Stomach smooth muscle (tissue), 2 donors: ENCODE measurements around the gene ELFN2.

Experiments used
- H3K27ac ChIP-seq: one replicate; pipeline ENCODE4 v1.7.0; 2013; ENCODE audit warnings: mild to moderate bottlenecking, low read length, inconsistent platforms
- H3K27me3 ChIP-seq, 2 donors: one replicate each; pipeline ENCODE4 v1.7.0; 2013; ENCODE audit warnings: low read length in 2 of 2; ENCODE audit not compliant: insufficient read depth in 2 of 2, control insufficient read depth in 1 of 2
- H3K36me3 ChIP-seq, 2 donors: one replicate each; pipeline ENCODE4 v1.7.0; 2013; ENCODE audit warnings: low read length in 2 of 2; ENCODE audit not compliant: control insufficient read depth in 2 of 2, insufficient read depth in 2 of 2
- H3K4me1 ChIP-seq: one replicate; pipeline ENCODE4 v1.7.0; 2013; ENCODE audit warnings: low read length; ENCODE audit not compliant: control insufficient read depth, insufficient read depth
- H3K4me3 ChIP-seq, 2 donors: one replicate each; pipeline ENCODE4 v1.7.0; 2013; ENCODE audit warnings: low read length in 2 of 2
- H3K9ac ChIP-seq, 2 donors: one replicate each; pipeline ENCODE4 v1.7.0; 2013; ENCODE audit warnings: low read length in 2 of 2, mild to moderate bottlenecking in 1 of 2
- H3K9me3 ChIP-seq, 2 donors: one replicate each; pipeline ENCODE4 v1.7.0; 2013; ENCODE audit warnings: low read length in 2 of 2; ENCODE audit not compliant: control insufficient read depth in 2 of 2
- donor health status: healthy.
- donor health status: Pancreatic carcinoma.

ELFN2 gene

DNA sequence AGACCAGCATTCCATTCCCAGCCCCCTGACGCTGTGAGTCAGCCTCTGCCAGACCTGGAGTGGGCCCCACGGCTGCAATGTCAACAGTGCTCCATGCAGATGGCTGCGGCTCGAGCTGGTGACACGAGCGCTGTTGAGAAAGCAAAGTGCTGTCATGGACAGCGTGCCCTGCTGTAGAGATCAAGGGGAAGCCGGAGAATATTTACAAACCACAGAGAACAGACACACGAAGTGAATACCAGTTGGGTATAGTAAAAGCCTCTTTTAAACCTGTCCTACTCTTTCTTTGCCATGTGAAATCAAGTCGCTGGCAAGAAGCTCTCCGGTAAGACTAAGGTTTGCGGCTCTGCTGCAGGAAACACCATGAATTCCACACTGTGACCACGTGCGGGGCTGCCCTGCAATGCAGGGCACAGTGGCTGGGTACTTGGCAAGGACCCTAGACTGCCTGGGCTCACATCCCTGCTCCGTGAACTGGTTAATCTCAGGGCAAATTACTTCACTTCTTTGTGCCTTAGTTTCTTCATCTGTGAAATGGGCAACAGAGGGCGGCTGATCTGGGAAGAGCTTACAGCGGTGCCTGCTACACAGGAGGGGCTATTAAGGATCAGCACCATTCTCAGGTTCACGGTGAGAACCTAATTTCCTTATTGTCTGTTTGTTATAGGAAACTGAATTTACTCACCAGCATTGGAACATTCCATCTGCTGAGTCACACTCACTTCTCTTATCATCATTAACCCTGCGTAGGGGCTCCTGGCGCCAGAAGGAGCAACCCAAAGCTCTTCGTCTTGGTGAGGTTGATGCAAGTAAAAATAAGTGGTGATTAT, 27.8 kb upstream of the ELFN2 start:
- H3K36me3 ChIP-seq = no peaks in the 10 kb centered on the region
- H3K9ac ChIP-seq = no peak overlapping the region
- peaks cover 7% of the 10 kb centered on the region in 2 donors for H3K9me3 ChIP-seq
- peaks cover 24 to 32% of the 10 kb centered on the region in 2 donors for H3K27me3 ChIP-seq
- H3K4me3 ChIP-seq = no peak overlapping the region
- no peak overlapping the region for H3K27ac ChIP-seq
- H3K4me1 ChIP-seq = no peaks in the 10 kb centered on the region

GRCh38 chr22:37453696-37454095, 26.4 kb upstream of the ELFN2 start:
- Histone ChIP-seq H3K9me3 (peaks cover 7% of the 10 kb centered on the region in 2 donors), H3K27ac (no peak overlapping the region), H3K36me3 (no peaks in the 10 kb centered on the region), H3K4me3 (no peak overlapping the region), H3K9ac (no peak overlapping the region), H3K4me1 (no peaks in the 10 kb centered on the region), H3K27me3 (peaks cover 20 to 37% of the 10 kb centered on the region in 2 donors)

DNA sequence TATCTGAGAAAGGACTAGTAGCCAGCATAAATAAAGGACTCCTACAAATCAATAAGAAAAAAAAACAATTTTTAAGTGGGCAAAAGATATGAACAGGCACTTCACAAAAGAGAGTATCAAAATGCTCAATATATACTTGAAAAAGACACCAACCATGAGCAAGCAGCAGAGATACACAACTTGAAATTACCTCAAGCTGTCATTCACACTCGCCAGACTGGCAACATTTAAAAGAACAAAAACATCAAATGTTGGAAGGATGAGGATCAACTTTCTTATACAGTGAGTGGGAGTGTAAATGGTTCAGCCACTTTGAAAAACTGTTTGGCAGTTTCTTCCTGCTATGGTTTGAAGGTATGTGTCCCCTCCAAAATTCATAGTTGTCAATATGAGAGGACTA, 23.9 kb upstream of the ELFN2 start:
- Histone ChIP-seq H3K36me3 (no peaks in the 10 kb centered on the region), H3K4me3 (no peak overlapping the region), H3K27me3 (peaks cover 18 to 23% of the 10 kb centered on the region in 2 donors), H3K27ac (no peak overlapping the region), H3K4me1 (no peaks in the 10 kb centered on the region), H3K9ac (no peak overlapping the region), H3K9me3 (peaks cover 7% of the 10 kb centered on the region in 2 donors)

- H3K36me3 ChIP-seq = no peaks in the 10 kb centered on the region
- no peak overlapping the region for H3K9ac ChIP-seq
- peaks cover 14 to 16% of the 10 kb centered on the region in 2 donors for H3K27me3 ChIP-seq
- H3K27ac ChIP-seq = no peak overlapping the region
- H3K4me3 ChIP-seq = no peak overlapping the region
- no peaks in the 10 kb centered on the region for H3K4me1 ChIP-seq
- H3K9me3 ChIP-seq = peaks cover 7% of the 10 kb centered on the region in 2 donors
These were observed 22.2 kb upstream of the ELFN2 start for GRCh38 chr22:37449331-37450001.

DNA sequence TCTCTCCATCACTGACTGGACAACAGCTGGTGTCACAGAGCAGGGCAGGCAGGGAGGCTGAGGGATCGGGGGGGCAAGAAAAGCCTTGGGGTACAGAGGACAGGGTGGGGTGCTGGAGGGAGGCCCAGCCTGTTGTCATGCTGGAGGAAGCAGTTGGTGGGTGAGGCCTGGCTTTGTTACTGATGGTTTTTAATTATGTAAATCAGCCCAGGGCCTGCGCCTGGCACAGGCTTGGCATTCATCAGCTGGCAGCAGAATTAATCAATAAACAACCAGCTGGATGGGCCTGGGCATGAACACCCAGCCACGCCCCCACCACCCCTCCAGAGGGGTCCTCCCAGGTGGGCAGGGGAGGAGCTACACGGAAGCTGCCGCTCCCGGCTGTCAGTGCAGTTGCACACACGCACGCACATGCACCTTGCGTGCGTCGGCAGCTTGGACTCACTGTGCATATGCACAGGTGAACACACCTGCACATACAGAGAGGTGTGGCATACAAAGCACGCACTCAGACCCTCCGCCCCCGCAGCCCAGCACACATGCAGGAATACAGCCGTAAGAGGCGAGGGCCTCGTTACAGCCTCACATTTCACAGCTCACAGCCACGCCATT, 21.3 kb upstream of the ELFN2 start:
- no peak overlapping the region for H3K9ac ChIP-seq
- H3K27ac ChIP-seq = no peak overlapping the region
- H3K27me3 ChIP-seq = peaks cover 11 to 17% of the 10 kb centered on the region in 2 donors
- peaks cover 7% of the 10 kb centered on the region in 2 donors for H3K9me3 ChIP-seq
- no peaks in the 10 kb centered on the region for H3K4me1 ChIP-seq
- no peaks in the 10 kb centered on the region for H3K36me3 ChIP-seq
- H3K4me3 ChIP-seq = no peak overlapping the region

DNA sequence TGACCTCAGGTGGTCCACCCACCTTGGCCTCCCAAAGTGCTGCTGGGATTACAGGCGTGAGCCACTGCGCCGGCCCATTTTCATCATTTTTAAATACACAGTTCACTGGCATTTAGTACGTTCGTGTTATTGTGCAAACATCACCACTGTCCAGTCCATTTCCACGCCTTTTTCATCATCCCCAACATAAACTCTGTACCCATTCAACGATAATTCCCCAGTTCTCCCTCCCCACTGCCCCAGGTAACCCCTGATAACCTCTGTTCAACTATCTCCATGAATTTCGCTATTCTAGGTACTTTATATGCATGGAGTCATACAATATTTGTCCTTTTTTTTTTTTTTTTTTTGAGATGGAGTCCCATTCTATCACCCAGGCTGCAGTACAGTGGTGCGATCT, 18.2 kb upstream of the ELFN2 start:
- Histone ChIP-seq H3K27me3 (peaks cover 16 to 20% of the 10 kb centered on the region in 2 donors), H3K27ac (no peak overlapping the region), H3K9me3 (peaks cover 9% of the 10 kb centered on the region in 2 donors), H3K4me1 (no peaks in the 10 kb centered on the region), H3K36me3 (no peaks in the 10 kb centered on the region), H3K4me3 (no peak overlapping the region), H3K9ac (no peak overlapping the region)

DNA sequence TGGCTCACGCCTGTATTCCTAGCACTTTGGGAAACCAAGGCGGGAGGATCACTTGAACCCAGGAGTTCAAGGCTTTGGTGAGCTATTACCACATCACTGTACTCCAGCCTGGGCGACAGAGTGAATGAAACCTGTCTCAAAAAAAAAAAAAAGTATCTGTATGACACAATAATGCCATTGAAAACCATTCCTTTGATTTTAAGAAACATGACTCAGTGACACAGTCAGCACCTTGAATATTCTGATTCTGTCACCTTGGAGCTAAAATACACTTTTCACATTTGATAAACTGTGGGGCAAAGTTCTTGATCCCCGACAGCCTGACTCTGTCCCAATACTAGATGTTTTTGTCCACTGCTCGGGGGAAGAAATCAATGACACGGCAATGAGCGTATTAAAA, 16.7 kb upstream of the ELFN2 start:
- no peak overlapping the region for H3K4me3 ChIP-seq
- H3K9me3 ChIP-seq = peaks cover 9% of the 10 kb centered on the region in 2 donors
- no peak overlapping the region for H3K27ac ChIP-seq
- no peak overlapping the region for H3K9ac ChIP-seq
- H3K4me1 ChIP-seq = no peaks in the 10 kb centered on the region
- H3K36me3 ChIP-seq = no peaks in the 10 kb centered on the region
- H3K27me3 ChIP-seq = peaks cover 16 to 17% of the 10 kb centered on the region in 2 donors

DNA sequence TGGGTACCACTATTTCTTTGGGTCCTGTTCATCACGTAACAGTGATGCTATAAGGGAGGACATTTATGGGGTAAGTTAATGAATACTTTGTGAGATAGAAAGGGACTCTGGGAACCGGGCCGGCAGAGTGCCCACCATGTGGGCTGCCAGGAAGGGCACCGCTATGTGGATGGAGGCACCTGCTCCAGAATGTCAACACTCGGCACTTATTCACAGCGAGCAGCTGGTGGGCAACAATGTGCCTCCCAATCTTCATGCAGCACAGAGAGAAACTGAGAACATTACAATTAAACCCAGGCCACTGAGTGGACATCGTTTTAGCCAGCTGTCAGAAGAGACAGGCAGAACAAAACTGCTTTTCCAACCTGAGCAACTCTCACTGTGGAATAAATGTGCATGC, 15.8 kb upstream of the ELFN2 start:
- Histone ChIP-seq H3K9me3 (peaks cover 9% of the 10 kb centered on the region in 2 donors), H3K27me3 (peaks cover 15 to 16% of the 10 kb centered on the region in 2 donors)

DNA sequence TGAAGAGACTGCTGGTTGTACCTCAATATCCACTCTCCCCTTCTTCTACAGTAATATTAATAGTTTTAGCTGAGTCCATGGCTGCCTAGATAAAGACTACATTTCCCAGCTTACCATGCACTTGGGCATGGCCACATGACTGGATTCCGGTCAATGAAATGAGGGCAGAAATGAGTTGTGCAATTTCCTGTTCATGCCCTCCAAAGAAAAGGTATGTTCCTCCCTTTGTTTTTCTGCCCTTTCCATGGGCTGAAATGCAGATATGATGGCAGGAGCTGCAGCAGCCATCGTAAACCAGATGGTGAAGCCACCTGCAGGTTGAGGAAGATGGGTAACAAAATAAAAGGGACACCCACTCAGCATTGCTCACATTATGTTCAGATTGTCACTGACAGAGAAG, 15.3 kb upstream of the ELFN2 start:
- Histone ChIP-seq H3K27me3 (peaks cover 12 to 15% of the 10 kb centered on the region in 2 donors), H3K27ac (no peak overlapping the region), H3K9me3 (peaks cover 9% of the 10 kb centered on the region in 2 donors), H3K4me1 (no peaks in the 10 kb centered on the region), H3K4me3 (no peak overlapping the region), H3K36me3 (no peaks in the 10 kb centered on the region), H3K9ac (no peak overlapping the region)

More for the DNA sequence above, 15.8 kb upstream of the ELFN2 start:
- Histone ChIP-seq H3K4me1 (no peaks in the 10 kb centered on the region), H3K36me3 (no peaks in the 10 kb centered on the region), H3K4me3 (no peak overlapping the region), H3K9ac (no peak overlapping the region), H3K27ac (no peak overlapping the region)

DNA sequence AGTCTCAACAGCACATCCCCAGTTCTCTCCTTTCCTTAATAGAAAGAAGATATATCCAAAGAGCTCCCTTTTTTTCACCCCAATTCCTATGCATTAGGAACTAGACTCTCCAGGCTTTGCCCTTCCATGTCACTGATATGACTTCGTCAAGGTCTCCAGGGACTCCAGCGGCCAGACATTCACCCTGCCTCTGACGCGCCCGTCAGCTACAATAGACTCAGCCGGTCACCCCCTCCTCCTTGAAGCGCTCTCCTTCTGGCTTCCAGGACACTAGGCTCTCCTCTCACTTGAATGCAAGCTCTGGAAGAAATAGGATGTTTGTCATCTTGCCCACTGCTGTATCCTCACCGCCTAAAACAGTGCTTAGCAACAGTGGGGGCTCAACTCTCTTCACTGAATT, 14.9 kb upstream of the ELFN2 start:
- Histone ChIP-seq H3K27ac (no peak overlapping the region), H3K36me3 (no peaks in the 10 kb centered on the region)

More for the DNA sequence above, 14.9 kb upstream of the ELFN2 start:
- H3K9ac ChIP-seq = no peak overlapping the region
- H3K27me3 ChIP-seq = peaks cover 8 to 14% of the 10 kb centered on the region in 2 donors
- no peaks in the 10 kb centered on the region for H3K4me1 ChIP-seq
- H3K9me3 ChIP-seq = peaks cover 9% of the 10 kb centered on the region in 2 donors
- no peak overlapping the region for H3K4me3 ChIP-seq
